ENCODE data around the gene SMARCAD1.

DNA sequence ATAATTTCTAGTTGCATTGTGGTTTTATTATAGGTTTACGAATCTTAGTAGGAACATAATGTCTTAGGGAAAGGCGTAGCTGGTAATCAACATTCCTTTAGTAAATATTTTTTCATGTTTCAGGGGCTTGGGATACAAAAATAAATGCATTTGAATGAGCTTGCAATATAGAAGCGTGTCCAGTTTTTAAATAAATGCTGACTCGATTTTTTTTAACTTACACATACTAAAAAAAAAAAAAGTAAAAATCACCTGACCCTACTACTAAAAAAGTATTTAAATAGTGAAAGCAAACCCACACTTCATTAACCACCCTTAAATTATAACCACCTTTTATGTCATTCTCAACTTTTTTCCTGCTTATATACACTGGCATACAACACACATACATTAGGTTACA lies 29.6 kb downstream of the SMARCAD1 start:
- TF ChIP-seq CTCF (IDR thresholded peaks at IDR 0.05; ENCODE audit: low read depth, low read length): no peak
- no peak for TF ChIP-seq EZH2phosphoT487 (IDR thresholded peaks at IDR 0.05; ENCODE audit: low read depth)

Data from OCI-LY3 (cell line).